KMS-11 (cell line): ENCODE results near the gene TTYH1.
A peak's percentile ranks its signal among the peaks of the same experiment; 100 is the strongest.
"Not testable (repeated sequence)": the region's sequence is repeated elsewhere in the genome, so short reads cannot be mapped to it uniquely, and the experiment has no call there.

ENCODE experiments used
- H2AFZ ChIP-seq: fragments of 200-600 bp; sonication (generic); 2 replicates; pipeline ENCODE4 v1.6.1; 2016; ENCODE audit warnings: antibody characterized with exemption, mixed run types, low read depth
- H3K27ac ChIP-seq: fragments of 200-600 bp; sonication (generic); 2 replicates; pipeline ENCODE4 v1.6.1; 2016; ENCODE audit warnings: mild to moderate bottlenecking, mixed run types
- H3K27me3 ChIP-seq: fragments of 200-600 bp; sonication (generic); 2 replicates; pipeline ENCODE4 v1.6.1; 2017; ENCODE audit warnings: mild to moderate bottlenecking, low read depth, mixed run types, moderate library complexity; ENCODE audit not compliant: insufficient read depth
- H3K36me3 ChIP-seq: fragments of 200-600 bp; sonication (generic); 2 replicates; pipeline ENCODE4 v1.6.1; 2017; ENCODE audit warnings: mild to moderate bottlenecking, mixed run types; ENCODE audit not compliant: insufficient read depth
- H3K4me1 ChIP-seq: fragments of 200-600 bp; sonication (generic); 2 replicates; pipeline ENCODE4 v1.6.1; 2016; ENCODE audit warnings: mild to moderate bottlenecking, low read depth, mixed run types; ENCODE audit not compliant: poor library complexity, severe bottlenecking
- H3K4me2 ChIP-seq: fragments of 200-600 bp; sonication (generic); 2 replicates; pipeline ENCODE4 v1.7.0; 2016; ENCODE audit warnings: mild to moderate bottlenecking, mixed run types
- H3K4me3 ChIP-seq: fragments of 200-600 bp; sonication (generic); IDR thresholded peaks from 2 replicates; pipeline ENCODE4 v1.6.1; 2017; ENCODE audit warnings: low read depth, low read length, mixed read lengths; ENCODE audit not compliant: insufficient read depth
- H3K79me2 ChIP-seq: fragments of 200-600 bp; sonication (generic); 2 replicates; pipeline ENCODE4 v1.6.1; 2016; ENCODE audit warnings: low read depth, mixed run types; ENCODE audit not compliant: insufficient read depth
- H3K9ac ChIP-seq: fragments of 200-600 bp; sonication (generic); 2 replicates; pipeline ENCODE4 v1.6.1; 2016; ENCODE audit warnings: mild to moderate bottlenecking, mixed run types
- H4K20me1 ChIP-seq: fragments of 200-600 bp; sonication (generic); 2 replicates; pipeline ENCODE4 v1.6.1; 2016; ENCODE audit warnings: mild to moderate bottlenecking, mixed run types; ENCODE audit not compliant: insufficient read depth
- TF ChIP-seq, protein P1 (sequence below): fragments of 200-600 bp; sonication (generic); conservative IDR thresholded peaks from 2 replicates; pipeline ENCODE4 v1.6.1; 2017; ENCODE audit warnings: low read depth, mild to moderate bottlenecking, antibody characterized with exemption, low read length, moderate library complexity, mixed read lengths

The TTYH1 gene

DNA sequence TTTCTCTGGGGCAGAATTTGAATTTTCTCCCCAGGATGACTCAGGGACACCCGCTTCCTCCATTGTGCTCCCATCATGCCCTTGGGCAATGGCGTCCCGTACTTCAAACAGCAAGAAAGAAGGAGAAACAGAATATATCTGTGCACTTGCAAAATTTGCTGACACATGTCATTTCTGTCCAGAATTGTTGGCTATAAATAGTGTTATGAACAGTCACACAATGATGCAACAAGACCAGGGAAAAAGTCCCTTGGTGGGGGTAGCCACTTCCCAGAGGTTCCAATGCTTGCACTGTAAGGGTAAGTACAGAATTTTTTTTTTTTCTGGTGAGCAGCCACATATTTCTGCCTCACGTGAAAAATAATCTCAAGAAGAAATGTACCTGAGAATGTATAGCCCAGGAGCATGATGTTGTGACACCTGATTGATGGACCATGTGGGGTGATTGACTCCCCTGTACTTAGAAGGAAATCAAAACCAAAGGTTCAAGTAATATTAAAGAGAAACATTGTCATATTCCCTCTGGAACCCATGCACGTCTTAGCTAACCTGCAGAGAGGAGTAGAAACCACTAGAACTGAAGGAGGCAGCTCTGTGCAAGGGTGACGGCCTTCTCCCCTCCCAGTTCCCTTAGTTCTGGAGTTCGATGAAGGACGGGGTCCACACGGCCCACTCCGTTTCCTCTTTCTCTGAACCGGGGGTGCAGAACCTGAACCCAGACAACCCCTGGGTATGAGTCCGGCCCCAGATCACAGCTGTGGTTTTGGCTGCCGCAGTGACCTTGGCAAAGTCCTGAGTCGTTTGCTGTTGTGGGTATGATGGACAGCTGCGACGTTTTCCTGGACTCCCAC, 41.3 kb upstream of the TTYH1 start:
- TF ChIP-seq, protein P1, sequence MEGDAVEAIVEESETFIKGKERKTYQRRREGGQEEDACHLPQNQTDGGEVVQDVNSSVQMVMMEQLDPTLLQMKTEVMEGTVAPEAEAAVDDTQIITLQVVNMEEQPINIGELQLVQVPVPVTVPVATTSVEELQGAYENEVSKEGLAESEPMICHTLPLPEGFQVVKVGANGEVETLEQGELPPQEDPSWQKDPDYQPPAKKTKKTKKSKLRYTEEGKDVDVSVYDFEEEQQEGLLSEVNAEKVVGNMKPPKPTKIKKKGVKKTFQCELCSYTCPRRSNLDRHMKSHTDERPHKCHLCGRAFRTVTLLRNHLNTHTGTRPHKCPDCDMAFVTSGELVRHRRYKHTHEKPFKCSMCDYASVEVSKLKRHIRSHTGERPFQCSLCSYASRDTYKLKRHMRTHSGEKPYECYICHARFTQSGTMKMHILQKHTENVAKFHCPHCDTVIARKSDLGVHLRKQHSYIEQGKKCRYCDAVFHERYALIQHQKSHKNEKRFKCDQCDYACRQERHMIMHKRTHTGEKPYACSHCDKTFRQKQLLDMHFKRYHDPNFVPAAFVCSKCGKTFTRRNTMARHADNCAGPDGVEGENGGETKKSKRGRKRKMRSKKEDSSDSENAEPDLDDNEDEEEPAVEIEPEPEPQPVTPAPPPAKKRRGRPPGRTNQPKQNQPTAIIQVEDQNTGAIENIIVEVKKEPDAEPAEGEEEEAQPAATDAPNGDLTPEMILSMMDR, result no peak
- Histone ChIP-seq H3K4me1 (peaks cover 44% of the 10 kb centered on the region), H3K4me3 (no peak overlapping the region), H3K27ac (no peak overlapping the region), H3K27me3 (no peaks in the 10 kb centered on the region; the same call in 1 of the 2 replicates), H3K36me3 (no peaks in the 10 kb centered on the region), H3K79me2 (no peaks in the 10 kb centered on the region), H3K9ac (no peak overlapping the region), H3K4me2 (0 out of 2 replicates have a peak overlapping the region, but pooled peaks have one; percentile 1), H4K20me1 (no peaks in the 10 kb centered on the region), H2AFZ (no peak overlapping the region)

DNA sequence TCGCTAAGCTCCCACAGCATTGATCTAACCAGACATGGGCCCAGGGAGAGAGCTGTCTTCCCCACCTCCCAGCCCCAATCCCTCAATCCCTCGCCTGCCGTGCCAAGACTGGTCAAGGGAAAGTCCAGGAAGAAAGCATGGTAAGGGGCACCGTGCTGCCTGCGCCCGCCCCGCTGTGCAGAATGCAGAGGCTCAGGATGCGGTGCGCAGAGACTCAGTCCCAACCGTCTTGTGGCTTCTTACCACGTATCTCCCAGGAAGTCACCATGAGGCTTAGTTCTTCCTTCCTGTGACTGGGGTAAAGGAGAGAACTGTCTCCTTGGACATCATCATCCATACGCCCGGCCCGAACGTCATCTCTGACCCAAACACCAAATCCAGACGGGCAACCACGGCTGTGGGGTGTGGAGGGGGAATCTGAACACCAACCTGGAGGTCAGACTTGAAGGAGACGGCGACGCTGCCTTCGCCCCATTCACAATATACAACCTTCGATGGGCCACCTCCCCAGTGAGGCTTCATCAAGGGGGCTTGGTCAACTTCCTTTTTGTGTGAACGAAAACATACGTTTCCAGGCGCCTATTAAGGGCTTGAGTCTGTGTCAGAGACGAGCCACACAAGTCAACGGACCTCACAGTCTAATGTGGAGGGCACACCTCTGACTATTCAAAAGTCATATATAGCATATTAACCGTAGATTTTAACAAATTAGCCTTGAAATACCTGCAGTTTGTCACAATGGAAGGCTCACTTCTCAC, 39.9 kb upstream of the TTYH1 start:
- not testable (repeated sequence) for H3K9ac ChIP-seq, H3K36me3 ChIP-seq, H3K27me3 ChIP-seq, H3K27ac ChIP-seq, H3K79me2 ChIP-seq, H4K20me1 ChIP-seq, H3K4me3 ChIP-seq, H2AFZ ChIP-seq, H3K4me2 ChIP-seq
- H3K4me1 ChIP-seq, result peaks cover 48% of the 10 kb centered on the region

DNA sequence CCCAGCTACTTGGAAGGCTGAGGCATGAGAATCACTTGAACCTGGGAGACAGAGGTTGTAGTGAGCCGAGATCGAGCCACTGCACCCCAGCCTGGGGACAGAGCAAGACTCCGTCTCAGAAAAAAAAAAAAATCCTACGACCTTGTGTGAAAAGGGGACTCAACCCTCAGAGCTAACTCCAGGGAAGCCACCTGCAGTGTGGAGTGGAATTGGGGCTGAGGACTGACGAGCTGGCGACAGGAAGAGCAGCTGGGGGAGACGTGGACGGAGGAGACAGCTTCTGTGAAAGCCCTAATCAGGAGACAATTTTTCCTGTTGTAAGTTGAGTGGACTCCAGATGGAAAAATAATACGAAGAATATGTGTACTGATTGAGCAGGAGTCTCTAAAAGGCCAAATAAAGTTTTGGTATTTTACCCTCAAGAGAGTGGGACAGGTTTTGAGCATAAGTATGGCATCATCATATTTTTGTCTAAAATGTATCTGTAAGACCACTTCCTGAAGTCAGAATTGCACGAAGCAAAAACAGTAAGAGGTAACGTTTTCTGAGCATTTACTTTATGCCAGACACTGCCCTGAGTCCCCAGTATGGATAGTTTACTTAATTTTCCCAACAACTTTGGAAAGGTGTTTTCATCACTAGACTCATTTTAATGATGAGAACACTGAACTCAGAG, 38.5 kb upstream of the TTYH1 start:
- Histone ChIP-seq H4K20me1 (no peaks in the 10 kb centered on the region), H3K9ac (no peak overlapping the region), H3K4me2 (no peak overlapping the region), H2AFZ (no peak overlapping the region), H3K36me3 (no peaks in the 10 kb centered on the region), H3K4me1 (peaks cover 40% of the 10 kb centered on the region), H3K79me2 (no peaks in the 10 kb centered on the region), H3K27me3 (no peaks in the 10 kb centered on the region; the same call in 1 of the 2 replicates), H3K27ac (no peak overlapping the region), H3K4me3 (no peak overlapping the region)
- TF ChIP-seq, protein P1, result no peak

DNA sequence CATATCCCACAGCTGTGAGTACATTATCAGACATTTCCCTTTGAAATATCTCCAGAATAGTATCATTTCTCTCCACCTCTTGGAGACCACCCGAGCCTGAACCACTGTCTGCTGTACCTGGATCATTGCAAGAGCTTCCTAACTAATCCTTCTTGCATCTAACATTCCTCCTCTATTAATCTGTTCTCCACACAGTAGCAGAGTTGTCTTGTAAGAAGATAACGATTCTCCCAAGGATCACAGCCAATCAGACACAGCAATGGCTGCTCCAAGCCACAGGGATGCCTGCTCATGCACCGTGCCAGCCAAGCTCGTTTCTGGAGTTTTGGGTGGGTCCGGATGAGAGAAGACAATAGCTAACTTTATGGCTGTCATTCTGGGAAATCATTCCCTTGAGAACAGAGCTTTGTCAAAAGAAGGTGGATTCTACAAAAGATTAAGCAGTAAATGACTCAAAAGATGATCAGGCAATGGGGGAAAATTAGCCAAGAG, 36.0 kb upstream of the TTYH1 start:
- TF ChIP-seq, protein P1, result no peak
- Histone ChIP-seq H3K79me2 (no peaks in the 10 kb centered on the region), H3K4me3 (no peak overlapping the region), H3K27ac (no peak overlapping the region), H2AFZ (no peak overlapping the region), H4K20me1 (no peaks in the 10 kb centered on the region), H3K36me3 (no peaks in the 10 kb centered on the region), H3K27me3 (no peaks in the 10 kb centered on the region), H3K4me2 (peak overlapping the region; percentile 6; the same call in 1 of the 2 replicates), H3K4me1 (peaks cover 23% of the 10 kb centered on the region), H3K9ac (no peak overlapping the region)
